NK-92 treated with Interleukin-12 subunit alpha and Interleukin-12 subunit beta, amount 100 ng/mL, for 24 hours (cell line): ENCODE results near the gene SUGT1.

Experiments
- DNase-seq: peaks from one replicate; lab custom pipeline; 2025; lab: John Stamatoyannopoulos, UW

The SUGT1 gene

GRCh38 chr13:52737965-52738364 lies 85.3 kb downstream of the SUGT1 start:
- DNase-seq, result no peak

- DNase-seq, result no peak
Measured at GRCh38 chr13:52738719-52739467, 86.3 kb downstream of the SUGT1 start.

GRCh38 chr13:52739468-52740071 lies 86.9 kb downstream of the SUGT1 start, which contains the start of gene CNMD:
TSS of gene CNMD (minus strand) at chr13:52739820. CDS start at chr13:52739701, 119 bp downstream.
- DNase-seq, result no peak

GRCh38 chr13:52743569-52743968 lies 90.9 kb downstream of the SUGT1 start:
- DNase-seq, result no peak

GRCh38 chr13:52743988-52744387 lies 91.4 kb downstream of the SUGT1 start:
- DNase-seq, result no peak

GRCh38 chr13:52744842-52745375 lies 92.3 kb downstream of the SUGT1 start:
- DNase-seq, result no peak

GRCh38 chr13:52746141-52746540 lies 93.5 kb downstream of the SUGT1 start:
- DNase-seq, result no peak

GRCh38 chr13:52749419-52749818 lies 96.8 kb downstream of the SUGT1 start:
- no peak for DNase-seq
